ENCODE measurements around the gene MBNL1. TPM values are rescaled to one million over a fixed set of nuclear protein-coding genes. Genes with fewer than 3 reads are reported as not detected.

Gene MBNL1
- total RNA-seq, 1 experiment from 2014 or later = 140 TPM

DNA sequence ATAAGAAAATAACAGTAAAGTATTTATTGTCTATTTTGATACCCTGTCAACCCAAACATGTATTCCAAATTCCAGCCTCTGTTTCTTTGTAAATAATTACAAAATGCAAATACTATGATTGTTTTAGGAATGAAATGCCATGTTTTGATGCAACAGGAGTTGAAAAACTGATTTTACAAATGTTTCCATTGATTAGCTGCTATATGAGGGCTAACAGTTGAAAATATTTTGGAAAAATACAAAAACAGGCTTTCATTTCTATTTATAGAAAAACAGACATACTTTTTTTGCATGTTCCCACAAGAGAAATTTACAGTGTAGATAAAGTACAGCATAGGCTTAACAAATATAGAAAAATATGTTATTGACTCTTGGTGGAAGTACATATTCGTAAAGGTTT is 20.0 kb downstream of the MBNL1 start:
- DNase-seq (ENCODE audit: low read depth, low spot score) (no peak), ATAC-seq (no peak)
- Histone ChIP-seq H3K4me3 (ENCODE audit: low read depth in 2 of 2, low read length in 2 of 2) (no peak overlapping the region), H3K27me3 (ENCODE audit: control insufficient read depth, insufficient read depth, low read length) (no peaks in the 10 kb centered on the region), H3K36me3 (ENCODE audit: control insufficient read depth, insufficient read depth, low read length) (no peaks in the 10 kb centered on the region), H3K4me1 (ENCODE audit: control insufficient read depth, insufficient read depth, low read length) (peaks cover 23% of the 10 kb centered on the region), H3K27ac (ENCODE audit: low read length) (no peak overlapping the region; the same call in 1 of the 2 replicates), H3K9me3 (ENCODE audit: control insufficient read depth, insufficient read depth, low read depth, low read length) (no peaks in the 10 kb centered on the region)
- intact Hi-C loops (cut with micrococcal nuclease; ENCODE audit: unreplicated experiment) (no loop called here), in situ Hi-C loops (cut with HindIII; ENCODE audit: low pct_unique_long_range_greater_than_20kb, low sequenced_read_pairs) (no loop called here)
- CTCF ChIA-PET = no interaction called here
- TF ChIP-seq POLR2AphosphoS5 (IDR thresholded peaks at IDR 0.05; ENCODE audit: low read depth, low read length) = no peak
- TF ChIP-seq SIN3A (IDR thresholded peaks at IDR 0.05; ENCODE audit: borderline replicate concordance, insufficient read depth, low read depth, low read length) = no peak
- TF ChIP-seq, protein P1, sequence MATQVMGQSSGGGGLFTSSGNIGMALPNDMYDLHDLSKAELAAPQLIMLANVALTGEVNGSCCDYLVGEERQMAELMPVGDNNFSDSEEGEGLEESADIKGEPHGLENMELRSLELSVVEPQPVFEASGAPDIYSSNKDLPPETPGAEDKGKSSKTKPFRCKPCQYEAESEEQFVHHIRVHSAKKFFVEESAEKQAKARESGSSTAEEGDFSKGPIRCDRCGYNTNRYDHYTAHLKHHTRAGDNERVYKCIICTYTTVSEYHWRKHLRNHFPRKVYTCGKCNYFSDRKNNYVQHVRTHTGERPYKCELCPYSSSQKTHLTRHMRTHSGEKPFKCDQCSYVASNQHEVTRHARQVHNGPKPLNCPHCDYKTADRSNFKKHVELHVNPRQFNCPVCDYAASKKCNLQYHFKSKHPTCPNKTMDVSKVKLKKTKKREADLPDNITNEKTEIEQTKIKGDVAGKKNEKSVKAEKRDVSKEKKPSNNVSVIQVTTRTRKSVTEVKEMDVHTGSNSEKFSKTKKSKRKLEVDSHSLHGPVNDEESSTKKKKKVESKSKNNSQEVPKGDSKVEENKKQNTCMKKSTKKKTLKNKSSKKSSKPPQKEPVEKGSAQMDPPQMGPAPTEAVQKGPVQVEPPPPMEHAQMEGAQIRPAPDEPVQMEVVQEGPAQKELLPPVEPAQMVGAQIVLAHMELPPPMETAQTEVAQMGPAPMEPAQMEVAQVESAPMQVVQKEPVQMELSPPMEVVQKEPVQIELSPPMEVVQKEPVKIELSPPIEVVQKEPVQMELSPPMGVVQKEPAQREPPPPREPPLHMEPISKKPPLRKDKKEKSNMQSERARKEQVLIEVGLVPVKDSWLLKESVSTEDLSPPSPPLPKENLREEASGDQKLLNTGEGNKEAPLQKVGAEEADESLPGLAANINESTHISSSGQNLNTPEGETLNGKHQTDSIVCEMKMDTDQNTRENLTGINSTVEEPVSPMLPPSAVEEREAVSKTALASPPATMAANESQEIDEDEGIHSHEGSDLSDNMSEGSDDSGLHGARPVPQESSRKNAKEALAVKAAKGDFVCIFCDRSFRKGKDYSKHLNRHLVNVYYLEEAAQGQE (IDR thresholded peaks at IDR 0.05; ENCODE audit: insufficient read depth in 1 of 2, low read depth in 2 of 2, low read length in 1 of 2) = no peak
- TF ChIP-seq, protein P2, sequence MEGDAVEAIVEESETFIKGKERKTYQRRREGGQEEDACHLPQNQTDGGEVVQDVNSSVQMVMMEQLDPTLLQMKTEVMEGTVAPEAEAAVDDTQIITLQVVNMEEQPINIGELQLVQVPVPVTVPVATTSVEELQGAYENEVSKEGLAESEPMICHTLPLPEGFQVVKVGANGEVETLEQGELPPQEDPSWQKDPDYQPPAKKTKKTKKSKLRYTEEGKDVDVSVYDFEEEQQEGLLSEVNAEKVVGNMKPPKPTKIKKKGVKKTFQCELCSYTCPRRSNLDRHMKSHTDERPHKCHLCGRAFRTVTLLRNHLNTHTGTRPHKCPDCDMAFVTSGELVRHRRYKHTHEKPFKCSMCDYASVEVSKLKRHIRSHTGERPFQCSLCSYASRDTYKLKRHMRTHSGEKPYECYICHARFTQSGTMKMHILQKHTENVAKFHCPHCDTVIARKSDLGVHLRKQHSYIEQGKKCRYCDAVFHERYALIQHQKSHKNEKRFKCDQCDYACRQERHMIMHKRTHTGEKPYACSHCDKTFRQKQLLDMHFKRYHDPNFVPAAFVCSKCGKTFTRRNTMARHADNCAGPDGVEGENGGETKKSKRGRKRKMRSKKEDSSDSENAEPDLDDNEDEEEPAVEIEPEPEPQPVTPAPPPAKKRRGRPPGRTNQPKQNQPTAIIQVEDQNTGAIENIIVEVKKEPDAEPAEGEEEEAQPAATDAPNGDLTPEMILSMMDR (IDR thresholded peaks at IDR 0.05) = no peak
- no peak for TF ChIP-seq TCF7L2 (IDR thresholded peaks at IDR 0.05; ENCODE audit: low read depth, low read length)
- BruUV-seq (replicated peaks) = no TSS peak
- POLR2A ChIA-PET = no interaction called here

DNA sequence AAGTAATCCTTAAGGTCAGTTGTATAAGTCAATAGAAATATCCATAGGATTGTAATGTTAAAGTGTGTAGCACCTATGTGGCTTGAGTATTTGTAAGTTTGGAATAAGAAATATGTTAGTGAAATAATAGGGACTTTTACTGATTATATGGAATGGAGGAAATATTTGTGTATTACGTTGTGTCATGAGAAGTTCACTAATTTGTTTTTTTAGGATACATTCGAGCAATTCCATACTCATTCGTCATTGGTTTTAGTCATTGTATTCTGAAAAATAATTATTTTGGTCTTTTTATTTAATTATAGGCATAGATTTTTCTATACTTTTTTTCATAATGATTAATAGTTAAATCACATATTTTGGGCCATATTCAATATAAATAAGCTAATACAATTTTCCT is 21.0 kb downstream of the MBNL1 start:
- no peaks in the 10 kb centered on the region for H3K9me3 ChIP-seq (ENCODE audit: control insufficient read depth, insufficient read depth, low read depth, low read length)
- no peak for ATAC-seq
- H3K4me1 ChIP-seq (ENCODE audit: control insufficient read depth, insufficient read depth, low read length) = peaks cover 21% of the 10 kb centered on the region
- no peaks in the 10 kb centered on the region for H3K27me3 ChIP-seq (ENCODE audit: control insufficient read depth, insufficient read depth, low read length)
- ChIA-PET CTCF (no interaction called here), POLR2A (no interaction called here)
- no TSS peak for BruUV-seq (replicated peaks)
- TF ChIP-seq, protein P1 (IDR thresholded peaks at IDR 0.05; ENCODE audit: insufficient read depth in 1 of 2, low read depth in 2 of 2, low read length in 1 of 2) = no peak
- TF ChIP-seq SIN3A (IDR thresholded peaks at IDR 0.05; ENCODE audit: borderline replicate concordance, insufficient read depth, low read depth, low read length) (no peak), POLR2AphosphoS5 (IDR thresholded peaks at IDR 0.05; ENCODE audit: low read depth, low read length) (no peak), TCF7L2 (IDR thresholded peaks at IDR 0.05; ENCODE audit: low read depth, low read length) (no peak)
- TF ChIP-seq, protein P2 (IDR thresholded peaks at IDR 0.05) = no peak
- H3K27ac ChIP-seq (ENCODE audit: low read length) = no peak overlapping the region
- H3K36me3 ChIP-seq (ENCODE audit: control insufficient read depth, insufficient read depth, low read length) = no peaks in the 10 kb centered on the region
- intact Hi-C loops (cut with micrococcal nuclease; ENCODE audit: unreplicated experiment) = no loop called here
- no peak for DNase-seq (ENCODE audit: low read depth, low spot score)
- no peak overlapping the region for H3K4me3 ChIP-seq (ENCODE audit: low read depth in 2 of 2, low read length in 2 of 2)
- in situ Hi-C loops (cut with HindIII; ENCODE audit: low pct_unique_long_range_greater_than_20kb, low sequenced_read_pairs) = no loop called here

Measured in Panc1 (cell line).